ENCODE results near the gene KAT8.
"Not testable (repeated sequence)": the region's sequence is repeated elsewhere in the genome, so short reads cannot be mapped to it uniquely, and the experiment has no call there.

Gene KAT8

DNA sequence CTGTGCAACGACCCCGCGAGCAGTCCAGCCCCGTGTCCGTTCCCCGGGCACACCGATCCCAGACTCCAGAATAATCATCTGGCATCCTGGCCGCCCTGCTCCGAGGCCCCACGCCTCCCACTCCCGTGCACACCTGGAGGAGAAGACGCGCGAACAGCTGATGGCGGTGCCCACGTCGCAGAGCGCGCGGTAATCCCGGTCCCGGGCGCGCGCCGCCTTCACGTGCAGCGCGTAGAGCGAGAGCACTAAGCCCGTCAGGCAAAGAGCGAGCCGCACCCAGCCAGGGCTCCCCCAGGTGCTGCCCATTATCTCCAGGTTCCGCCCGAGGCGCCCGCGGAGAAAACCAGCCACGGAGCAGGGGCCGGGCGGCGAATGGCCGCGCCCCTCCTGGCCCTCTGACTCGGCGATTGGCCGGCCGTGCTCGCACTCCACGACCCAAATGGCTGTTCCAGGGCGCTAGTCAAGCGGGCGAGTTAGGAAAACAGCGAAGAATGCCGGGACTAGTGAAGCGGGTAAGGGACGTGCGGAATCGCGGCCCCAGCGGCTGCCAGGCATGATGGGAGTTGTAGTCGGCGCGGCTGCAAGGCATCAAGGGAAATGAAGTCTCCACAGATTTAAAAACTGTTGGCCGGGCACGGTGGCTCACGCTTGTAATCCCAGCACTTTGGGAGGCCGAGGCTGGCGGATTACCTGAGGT is 22.9 kb upstream of the KAT8 start, which contains the start of gene VKORC1:
Gene VKORC1, minus strand, starts transcription at position 374 of the 697 bp plus-strand sequence. Its CDS starts 68 bp downstream, at position 306.
- TF ChIP-seq CTCF (IDR thresholded peaks at IDR 0.05; ENCODE audit: low read depth, low read length, missing control alignments), result no peak
- DNase-seq (ENCODE audit: low read depth), result peak; percentile 90
- H3K4me3 ChIP-seq (ENCODE audit: low read depth, low read length), result peak within 1 kb of the TSS; percentile 78

GRCh38 chr16:31099860-31100638 is 17.4 kb upstream of the KAT8 start:
- H3K4me3 ChIP-seq (ENCODE audit: low read depth, low read length), result no peak overlapping the region
- DNase-seq (ENCODE audit: low read depth), result no peak
- no peak for TF ChIP-seq CTCF (IDR thresholded peaks at IDR 0.05; ENCODE audit: low read depth, low read length, missing control alignments)

DNA sequence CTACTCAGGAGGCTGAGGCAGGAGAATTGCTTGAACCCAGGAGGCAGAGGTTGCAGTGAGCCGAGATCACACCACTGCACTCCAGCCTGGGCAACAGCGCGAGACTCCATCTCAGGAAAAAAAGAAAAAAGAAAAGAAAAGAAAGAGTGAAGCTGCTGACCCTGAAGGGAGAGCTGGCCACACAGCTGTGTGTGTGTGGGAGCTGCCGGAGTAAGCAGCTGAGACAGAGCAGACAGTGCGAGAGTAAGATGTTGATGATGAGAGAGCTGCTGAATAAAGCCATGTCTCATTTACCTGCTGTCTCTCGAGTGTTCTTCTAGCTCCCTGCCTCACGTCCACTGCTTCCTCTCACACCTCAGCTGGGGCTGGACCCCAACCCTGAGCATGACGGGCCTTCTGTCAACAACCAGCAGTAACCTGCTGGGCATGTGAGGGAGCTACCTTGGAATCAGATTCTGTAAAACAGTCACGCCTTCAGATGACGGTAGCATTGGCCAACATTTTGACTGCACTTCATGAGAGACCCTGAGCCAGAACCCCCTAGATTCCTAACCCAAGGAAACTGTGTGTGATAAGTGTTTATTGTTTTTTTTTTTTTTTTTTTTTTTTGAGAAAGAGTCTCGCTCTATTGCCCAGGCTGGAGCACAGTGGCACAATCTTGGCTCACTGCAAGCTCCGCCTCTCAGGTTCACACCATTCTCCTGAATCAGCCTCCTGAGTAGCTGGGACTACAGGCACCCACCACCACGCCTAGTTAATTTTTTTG is 16.4 kb upstream of the KAT8 start:
- not testable (repeated sequence) for H3K4me3 ChIP-seq (ENCODE audit: low read depth, low read length); DNase-seq (ENCODE audit: low read depth)

- TF ChIP-seq CTCF (IDR thresholded peaks at IDR 0.05; ENCODE audit: low read depth, low read length, missing control alignments), result peak; percentile 78
- no peak for DNase-seq (ENCODE audit: low read depth)
- no peak overlapping the region for H3K4me3 ChIP-seq (ENCODE audit: low read depth, low read length)
These were observed 11.7 kb upstream of the KAT8 start for GRCh38 chr16:31105677-31106213.

GRCh38 chr16:31106509-31107464 is 10.7 kb upstream of the KAT8 start:
- no peak for DNase-seq (ENCODE audit: low read depth)
- no peak overlapping the region; the same call in 1 of the 2 replicates for H3K4me3 ChIP-seq (ENCODE audit: low read depth, low read length)
- no peak for TF ChIP-seq CTCF (IDR thresholded peaks at IDR 0.05; ENCODE audit: low read depth, low read length, missing control alignments)

- TF ChIP-seq CTCF (IDR thresholded peaks at IDR 0.05; ENCODE audit: low read depth, low read length, missing control alignments), result no peak
- peak; percentile 49 for DNase-seq (ENCODE audit: low read depth)
- peak overlapping the region; percentile 90; the same call in 1 of the 2 replicates for H3K4me3 ChIP-seq (ENCODE audit: low read depth, low read length)
These were observed 10.0 kb upstream of the KAT8 start for GRCh38 chr16:31107465-31107867.

Data from GM12864 (cell line).